CD14-positive monocyte (primary cell): ENCODE results near the gene OGFOD2. TPM values are rescaled to one million over a fixed set of nuclear protein-coding genes. Genes with fewer than 3 reads are reported as not detected.
A peak's percentile ranks its signal among the peaks of the same experiment; 100 is the strongest.

Experiments
- DNase-seq, 3 donors: peaks; one replicate each; pipeline ENCODE4 v3.0.0-alpha.2; 2011 to 2022
- H2AFZ ChIP-seq: 2 replicates; pipeline ENCODE4 v1.6.0; 2012; ENCODE audit warnings: mild to moderate bottlenecking, low read depth, low read length, inconsistent platforms; ENCODE audit not compliant: insufficient read depth, poor library complexity, severe bottlenecking
- H3K27ac ChIP-seq, 2 donors: 1 replicate in 1 of 2; 2 replicates in 1 of 2; pipeline ENCODE4 v1.5.1; 2012 to 2013; ENCODE audit warnings: low read length in 2 of 2, control low read depth in 1 of 2, inconsistent platforms in 1 of 2, low read depth in 1 of 2, mild to moderate bottlenecking in 1 of 2
- H3K27me3 ChIP-seq, 2 donors: one replicate each; pipeline versions ENCODE4 v1.6.0 to v1.6.1; 2011 to 2013; ENCODE audit warnings: low read length in 2 of 2; ENCODE audit not compliant: control insufficient read depth in 2 of 2, insufficient read depth in 2 of 2
- H3K36me3 ChIP-seq, 2 donors: replicated peaks in 1 of 2; 1 replicate in 1 of 2; 2 replicates in 1 of 2; pipeline versions ENCODE4 v1.5.1 to v1.6.1; 2012 to 2013; ENCODE audit warnings: low read length in 2 of 2, control low read depth in 1 of 2, inconsistent platforms in 1 of 2, mild to moderate bottlenecking in 1 of 2; ENCODE audit not compliant: insufficient read depth in 2 of 2, control insufficient read depth in 1 of 2
- H3K4me1 ChIP-seq, 2 donors: 1 replicate in 1 of 2; 2 replicates in 1 of 2; pipeline versions ENCODE4 v1.5.1 to v1.6.1; 2012 to 2013; ENCODE audit warnings: low read length in 2 of 2, control low read depth in 1 of 2, inconsistent platforms in 1 of 2, mild to moderate bottlenecking in 1 of 2, moderate library complexity in 1 of 2; ENCODE audit not compliant: insufficient read depth in 2 of 2, control insufficient read depth in 1 of 2
- H3K4me2 ChIP-seq: replicated peaks from 2 replicates; pipeline ENCODE3; 2012; ENCODE audit warnings: low read length, moderate library complexity, mild to moderate bottlenecking; ENCODE audit not compliant: poor library complexity, severe bottlenecking; ENCODE audit errors: extremely low read depth
- H3K4me3 ChIP-seq, 3 experiments: fragments of 200-600 bp in 1 of 3; sonication (generic) in 1 of 3; replicated peaks in 1 of 3; 1 replicate in 2 of 3; 2 replicates in 1 of 3; pipeline ENCODE4 v1.5.1; 2011 to 2013; ENCODE audit warnings: low read length in 3 of 3, mild to moderate bottlenecking in 3 of 3, control low read depth in 2 of 3, low read depth in 2 of 3, inconsistent platforms in 1 of 3, moderate library complexity in 1 of 3
- H3K79me2 ChIP-seq: 2 replicates; pipeline ENCODE4 v1.6.0; 2012; ENCODE audit warnings: mild to moderate bottlenecking, control low read depth, inconsistent platforms, low read length, moderate library complexity; ENCODE audit not compliant: insufficient read depth
- H3K9ac ChIP-seq: 2 replicates; pipeline ENCODE4 v1.6.0; 2017; ENCODE audit warnings: low read length, mild to moderate bottlenecking; ENCODE audit not compliant: insufficient read depth, poor library complexity, severe bottlenecking
- H3K9me3 ChIP-seq, 2 donors: replicated peaks in 1 of 2; 1 replicate in 1 of 2; 2 replicates in 1 of 2; pipeline versions ENCODE4 v1.5.1 to v1.6.1; 2012 to 2013; ENCODE audit warnings: low read length in 2 of 2, control low read depth in 1 of 2; ENCODE audit not compliant: control insufficient read depth in 1 of 2, insufficient read depth in 1 of 2
- H4K20me1 ChIP-seq: 2 replicates; pipeline ENCODE4 v1.6.0; 2012; ENCODE audit warnings: mild to moderate bottlenecking, low read length, control low read depth, moderate library complexity; ENCODE audit not compliant: insufficient read depth
- H3K27ac Mint-ChIP-seq, 7 donors: one replicate each; pipeline ENCODE4 v1.8.0; 2020; ENCODE audit warnings: mild to moderate bottlenecking in 7 of 7, mixed read lengths in 7 of 7, moderate library complexity in 6 of 7, inconsistent platforms in 2 of 7
- H3K27me3 Mint-ChIP-seq, 3 donors: one replicate each; pipeline ENCODE4 v1.8.0; 2021 to 2022; ENCODE audit warnings: low read depth in 3 of 3, mild to moderate bottlenecking in 3 of 3, mixed read lengths in 3 of 3, moderate library complexity in 3 of 3, inconsistent platforms in 1 of 3
- H3K36me3 Mint-ChIP-seq, 2 donors: one replicate each; pipeline ENCODE4 v1.8.0; 2020; ENCODE audit warnings: mixed read lengths in 2 of 2, inconsistent platforms in 1 of 2, mild to moderate bottlenecking in 1 of 2
- H3K4me1 Mint-ChIP-seq: one replicate; pipeline ENCODE4 v1.8.0; 2020; ENCODE audit warnings: mild to moderate bottlenecking, mixed read lengths
- H3K4me3 Mint-ChIP-seq, 2 donors: one replicate each; pipeline ENCODE4 v1.8.0; 2020; ENCODE audit warnings: mild to moderate bottlenecking in 2 of 2, mixed read lengths in 2 of 2, moderate library complexity in 1 of 2
- H3K9me3 Mint-ChIP-seq, 7 donors: one replicate each; pipeline ENCODE4 v1.8.0; 2020 to 2022; ENCODE audit warnings: mixed read lengths in 7 of 7, mild to moderate bottlenecking in 6 of 7, moderate library complexity in 6 of 7, inconsistent platforms in 2 of 7
- CTCF ChIP-seq: fragments of 200-600 bp; IDR thresholded peaks from one replicate; pipeline ENCODE4 v1.8.0; 2022; ENCODE audit warnings: antibody characterized with exemption, mild to moderate bottlenecking
- WGBS: methylation state at CpG from one replicate; pipeline ENCODE4 v1.1.5; 2013; ENCODE audit warnings: missing lambda C conversion rate; ENCODE audit not compliant: insufficient coverage; 5-methylcytosine and 5-hydroxymethylcytosine counted together
- intact Hi-C, 2 donors: fragments of 100-400 bp; cut with micrococcal nuclease; formaldehyde crosslinking; loops; one replicate each; pipeline versions ENCODE4 v1.15.0 to v1.15.1; 2023
- polyA plus RNA-seq, 3 donors: library from polyadenylated mRNA; depleted of rRNA in 1 of 3; unstranded in 2 of 3; stranded (reverse) in 1 of 3; fragments of 300-500 nt in 2 of 3; fragments of >200 nt in 1 of 3; fragmentation: Illumina TruSeq in 2 of 3; gene quantifications; 1 replicate in 2 of 3; 2 replicates in 1 of 3; pipeline ENCODE4 v1.2.3, GENCODE V29; 2012 to 2021

Gene OGFOD2
- polyA plus RNA-seq, 3 donors = 13.0 to 30.3 (median 13.6) TPM

- H3K4me1 ChIP-seq = peaks cover 18 to 19% of the 10 kb centered on the region in 2 donors
- no peak overlapping the region for H3K4me2 ChIP-seq
- no peak overlapping the region for H3K27ac ChIP-seq
- H3K36me3 ChIP-seq = no peaks in the 10 kb centered on the region
- TF ChIP-seq CTCF = no peak
- H3K9me3 ChIP-seq = no peaks in the 10 kb centered on the region
- WGBS = 97% methylated on average over 20 of the region's 21 CpGs
- H2AFZ ChIP-seq = no peak overlapping the region
- H3K4me3 Mint-ChIP-seq = no peak overlapping the region
- no peaks in the 10 kb centered on the region for H3K9me3 Mint-ChIP-seq
- no peak overlapping the region for H3K9ac ChIP-seq
- no peak overlapping the region for H3K4me3 ChIP-seq
- H3K36me3 Mint-ChIP-seq = no peaks in the 10 kb centered on the region
- no peaks in the 10 kb centered on the region for H3K27me3 ChIP-seq
- peaks cover 19% of the 10 kb centered on the region for H3K4me1 Mint-ChIP-seq
- no peak for DNase-seq
- H3K27ac Mint-ChIP-seq = peak overlapping the region in 1 of 7 donors; percentile 54
- peaks cover under 1% of the 10 kb centered on the region for H4K20me1 ChIP-seq
- peaks cover 0 to 2% (median 0%) of the 10 kb centered on the region in 3 donors for H3K27me3 Mint-ChIP-seq
- intact Hi-C loops = no loop called here
- H3K79me2 ChIP-seq = no peaks in the 10 kb centered on the region
Observed at GRCh38 chr12:122988612-122989212, 13.7 kb downstream of the OGFOD2 start.

- Mint-ChIP-seq H3K36me3 (no peaks in the 10 kb centered on the region), H3K4me1 (peaks cover 12% of the 10 kb centered on the region), H3K4me3 (no peak overlapping the region), H3K27me3 (peaks cover 0 to 2% (median 0%) of the 10 kb centered on the region in 3 donors), H3K27ac (no peak overlapping the region), H3K9me3 (no peaks in the 10 kb centered on the region)
- Histone ChIP-seq H3K4me2 (no peak overlapping the region), H3K4me3 (no peak overlapping the region), H3K4me1 (peaks cover 12 to 13% of the 10 kb centered on the region in 2 donors), H3K27me3 (no peaks in the 10 kb centered on the region), H3K36me3 (no peaks in the 10 kb centered on the region), H2AFZ (no peak overlapping the region), H3K9me3 (no peaks in the 10 kb centered on the region), H4K20me1 (no peaks in the 10 kb centered on the region), H3K9ac (no peak overlapping the region), H3K79me2 (no peaks in the 10 kb centered on the region), H3K27ac (no peak overlapping the region)
- DNase-seq = no peak
- intact Hi-C loops = no loop called here
- WGBS = 89% methylated on average over 6 of the region's 10 CpGs
- TF ChIP-seq CTCF = no peak
Observed at GRCh38 chr12:122989225-122989839, 14.3 kb downstream of the OGFOD2 start.
